ENCODE data around the gene AFF1. TPM values are rescaled to one million over a fixed set of nuclear protein-coding genes. Genes with fewer than 3 reads are reported as not detected.

Gene AFF1
- total RNA-seq, 1 donor from 2014 or later, result 90.6 TPM

DNA sequence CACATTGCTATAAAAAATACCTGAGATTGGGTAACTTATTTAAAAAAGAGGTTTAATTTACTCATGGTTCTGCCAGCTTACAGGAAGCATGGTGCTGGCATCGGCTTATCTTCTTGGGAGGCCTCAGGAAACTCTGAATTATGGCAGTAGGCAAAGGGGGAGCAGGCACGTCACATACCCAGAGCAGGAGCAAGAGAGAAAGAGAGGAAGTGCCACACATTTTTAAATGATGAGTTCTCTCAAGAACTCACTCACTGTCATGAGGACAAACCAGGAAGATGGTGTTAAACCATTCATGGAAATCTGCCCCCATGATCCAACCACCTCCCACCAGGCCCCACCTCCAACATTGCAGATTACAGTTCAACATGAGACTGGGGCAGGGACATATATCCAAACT is 10.0 kb upstream of the AFF1 start:
- intact Hi-C loops (cut with DNase I), result loop anchor here (10.0 kb wide), 2 partner anchors 170 to 310 kb away; no protein-coding TSS in a partner anchor
- H3K9me3 ChIP-seq, result no peaks in the 10 kb centered on the region
- no peaks in the 10 kb centered on the region for H3K27me3 ChIP-seq (ENCODE audit: low read depth)
- no peaks in the 10 kb centered on the region for H3K36me3 ChIP-seq
- TF ChIP-seq CTCF (IDR thresholded peaks at IDR 0.05), result no peak
- no peak overlapping the region for H3K27ac ChIP-seq
- H3K4me3 ChIP-seq, result no peak overlapping the region
- no peak for DNase-seq
- H3K4me1 ChIP-seq, result peaks cover 25% of the 10 kb centered on the region
- ATAC-seq, result no peak

DNA sequence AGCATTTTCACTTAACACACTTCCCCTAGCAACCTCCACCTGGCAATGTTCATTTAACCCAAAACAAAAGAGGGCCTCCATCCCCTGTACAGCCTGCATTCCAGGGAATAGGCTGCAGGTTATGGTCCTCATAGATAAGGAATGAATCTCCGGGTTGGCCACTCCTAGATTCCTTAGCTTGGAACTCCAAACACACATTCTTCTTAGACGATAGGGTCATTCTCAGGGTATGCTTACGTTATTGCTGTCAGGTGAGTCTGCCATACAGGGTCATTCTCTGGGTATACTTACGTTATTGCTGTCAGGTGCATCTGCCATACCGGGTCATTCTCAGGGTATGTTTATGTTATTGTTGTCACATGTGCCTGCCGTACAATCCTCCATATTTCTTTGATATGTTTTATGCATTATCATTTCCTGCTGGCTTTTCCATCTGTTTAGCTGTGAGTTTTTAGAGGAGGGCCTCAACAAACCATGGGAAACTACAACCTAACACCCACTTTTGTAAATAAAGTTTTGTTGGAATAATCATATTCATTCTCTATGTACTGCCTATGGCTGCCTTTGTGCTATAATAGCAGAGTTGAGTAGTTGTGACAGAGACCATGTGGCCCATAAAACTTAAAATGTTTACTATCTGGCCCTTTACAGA is 8.2 kb upstream of the AFF1 start:
- ATAC-seq, result peak in 1 of 2 donors; percentile 46
- no peak overlapping the region for H3K27ac ChIP-seq
- intact Hi-C loops (cut with DNase I), result loop anchor here (10.0 kb wide), 2 partner anchors 168 to 308 kb away; no protein-coding TSS in a partner anchor
- H3K36me3 ChIP-seq, result peaks cover 3% of the 10 kb centered on the region
- no peaks in the 10 kb centered on the region for H3K27me3 ChIP-seq (ENCODE audit: low read depth)
- no peak for DNase-seq
- TF ChIP-seq CTCF (IDR thresholded peaks at IDR 0.05), result no peak
- no peak overlapping the region for H3K4me3 ChIP-seq
- H3K4me1 ChIP-seq, result peaks cover 25% of the 10 kb centered on the region
- H3K9me3 ChIP-seq, result no peaks in the 10 kb centered on the region

DNA sequence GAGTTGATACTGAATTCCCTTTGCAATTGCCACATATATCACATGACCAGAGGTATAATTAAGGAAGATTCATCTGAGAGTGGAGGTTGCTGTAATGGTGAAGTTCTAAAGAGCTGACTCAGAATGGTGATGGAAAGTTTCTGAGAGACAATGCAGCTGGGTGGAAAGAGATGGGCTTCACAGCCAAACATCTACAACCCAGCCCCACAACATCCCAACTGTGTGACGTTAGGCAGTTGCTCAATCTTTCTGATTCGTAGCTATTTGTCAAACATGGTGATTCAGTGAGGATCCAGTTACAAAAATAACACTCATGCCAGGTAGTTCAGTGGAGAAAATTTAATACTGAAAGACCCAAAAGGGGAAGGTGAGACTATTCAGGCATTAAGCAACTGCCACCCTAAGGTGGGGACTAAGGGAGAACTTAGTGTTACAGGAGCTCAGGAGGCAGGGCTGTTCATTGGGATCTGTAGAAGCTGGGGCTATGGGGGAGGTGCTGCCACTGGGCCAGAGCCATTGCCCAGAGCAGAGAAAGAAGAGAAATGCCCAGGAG is 6.9 kb upstream of the AFF1 start:
- peaks cover 17% of the 10 kb centered on the region for H3K4me1 ChIP-seq
- no peaks in the 10 kb centered on the region for H3K9me3 ChIP-seq
- ATAC-seq, result peak; percentile 68 to 80
- no peaks in the 10 kb centered on the region for H3K27me3 ChIP-seq (ENCODE audit: low read depth)
- TF ChIP-seq CTCF (IDR thresholded peaks at IDR 0.05), result no peak
- H3K4me3 ChIP-seq, result no peak overlapping the region
- DNase-seq, result no peak
- H3K27ac ChIP-seq, result no peak overlapping the region
- peaks cover 3% of the 10 kb centered on the region for H3K36me3 ChIP-seq
- intact Hi-C loops (cut with DNase I), result loop anchor here (10.0 kb wide), 2 partner anchors 167 to 307 kb away; no protein-coding TSS in a partner anchor

DNA sequence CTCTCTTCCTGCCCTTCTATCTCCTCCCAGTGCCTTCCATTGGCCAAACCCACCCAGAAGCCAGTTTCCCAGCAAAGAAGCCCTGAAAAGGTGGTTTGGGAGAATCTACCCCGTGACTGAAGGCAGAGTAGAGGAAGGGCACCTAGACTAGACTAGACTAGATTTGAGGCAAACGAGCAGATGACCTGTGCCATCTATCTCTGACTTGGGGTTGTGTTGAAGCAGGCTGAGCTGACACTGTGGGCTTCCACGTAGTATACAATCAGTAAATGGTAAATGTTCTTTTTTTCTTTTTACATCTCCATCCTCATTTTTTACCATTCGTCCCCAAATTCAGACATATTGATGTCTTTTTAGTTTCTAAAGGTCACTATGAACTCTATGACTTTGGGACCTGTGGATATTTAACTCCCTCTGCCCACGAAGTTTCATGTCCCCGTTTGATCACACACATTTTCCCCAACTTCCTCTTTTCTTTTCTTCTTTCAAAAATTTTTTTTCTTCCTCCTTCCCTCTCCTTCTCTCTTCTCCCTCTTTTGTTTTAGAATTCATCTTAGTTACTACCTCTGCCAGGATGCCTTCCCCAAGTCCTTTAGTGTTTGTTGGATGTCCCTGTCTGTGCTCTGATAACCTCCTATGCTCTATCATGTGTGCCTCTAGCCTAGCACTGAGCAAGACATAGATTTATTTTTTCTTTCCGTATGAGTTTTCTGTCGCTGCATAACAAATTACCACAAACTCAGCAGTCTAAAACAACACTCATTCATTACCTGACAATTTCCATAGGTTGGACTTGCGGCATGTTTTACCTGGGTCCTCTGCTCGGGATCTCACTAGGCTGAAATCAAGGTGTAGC is 6.2 kb upstream of the AFF1 start:
- no peak overlapping the region for H3K27ac ChIP-seq
- DNase-seq (no peak), ATAC-seq (peak in 1 of 2 donors; percentile 7)
- H3K4me3 ChIP-seq, result no peak overlapping the region
- peaks cover 22% of the 10 kb centered on the region for H3K4me1 ChIP-seq
- no peaks in the 10 kb centered on the region for H3K27me3 ChIP-seq (ENCODE audit: low read depth)
- intact Hi-C loops (cut with DNase I), result loop anchor here (10.0 kb wide), 2 partner anchors 166 to 306 kb away; no protein-coding TSS in a partner anchor
- TF ChIP-seq CTCF (IDR thresholded peaks at IDR 0.05), result no peak
- no peaks in the 10 kb centered on the region for H3K9me3 ChIP-seq
- H3K36me3 ChIP-seq, result peaks cover 3% of the 10 kb centered on the region

- intact Hi-C loops (cut with DNase I), result no loop called here
- Histone ChIP-seq H3K27me3 (ENCODE audit: low read depth) (no peaks in the 10 kb centered on the region), H3K4me3 (peak overlapping the region; percentile 90), H3K9me3 (no peaks in the 10 kb centered on the region), H3K36me3 (peaks cover 3% of the 10 kb centered on the region), H3K27ac (peak overlapping the region; percentile 97), H3K4me1 (peaks cover 43% of the 10 kb centered on the region)
- no peak for DNase-seq
- TF ChIP-seq CTCF (IDR thresholded peaks at IDR 0.05), result no peak
- ATAC-seq, result no peak
Measured at GRCh38 chr4:86934147-86934770, 552 bp upstream of the AFF1 start.

All from lower lobe of right lung (tissue), 2 donors.